Central memory CD4-positive, alpha-beta T cell (primary cell): ENCODE data around the gene NCSTN.

Source experiments
- DNase-seq: peaks from one replicate; pipeline ENCODE4 v3.0.0; 2022
- total RNA-seq, 3 experiments: gene quantifications; one replicate each; lab custom pipeline; 2026; lab: John Stamatoyannopoulos, UW

The NCSTN gene
- 38.7 to 53.8 (median 45.5) reads per million in 3 experiments for total RNA-seq

- DNase-seq, result peak; percentile 89
Observed at GRCh38 chr1:160342953-160343869, at the start of gene NCSTN, which contains the start of gene COPA. TSS of gene NCSTN (plus strand) at chr1:160343383. CDS start at chr1:160343397, 14 bp downstream. TSS of gene COPA (minus strand) at chr1:160343250. CDS start at chr1:160343170, 80 bp downstream.

GRCh38 chr1:160296036-160296435, 47.1 kb upstream of the NCSTN start:
- DNase-seq, result no peak

- DNase-seq, result no peak
Observed at GRCh38 chr1:160300173-160300572, 43.0 kb upstream of the NCSTN start.

GRCh38 chr1:160307118-160307791, 35.9 kb upstream of the NCSTN start:
- DNase-seq, result no peak

GRCh38 chr1:160308451-160309184, 34.6 kb upstream of the NCSTN start:
- no peak for DNase-seq

- DNase-seq, result no peak
Observed at GRCh38 chr1:160309185-160309557, 34.0 kb upstream of the NCSTN start.

GRCh38 chr1:160309571-160309970, 33.6 kb upstream of the NCSTN start:
- no peak for DNase-seq

- DNase-seq, result no peak
Observed at GRCh38 chr1:160315359-160315758, 27.8 kb upstream of the NCSTN start.

- DNase-seq, result no peak
Observed at GRCh38 chr1:160322831-160323230, 20.4 kb upstream of the NCSTN start.

GRCh38 chr1:160325252-160325651, 17.9 kb upstream of the NCSTN start:
- DNase-seq, result no peak

GRCh38 chr1:160326418-160326817, 16.8 kb upstream of the NCSTN start:
- DNase-seq, result no peak

- DNase-seq, result no peak
Observed at GRCh38 chr1:160328184-160328583, 15.0 kb upstream of the NCSTN start.

- no peak for DNase-seq
Observed at GRCh38 chr1:160330119-160330518, 13.1 kb upstream of the NCSTN start.

- no peak for DNase-seq
Observed at GRCh38 chr1:160332516-160332915, 10.7 kb upstream of the NCSTN start.

- DNase-seq, result no peak
Observed at GRCh38 chr1:160338580-160338979, 4.6 kb upstream of the NCSTN start.

- no peak for DNase-seq
Observed at GRCh38 chr1:160340146-160340545, 3.0 kb upstream of the NCSTN start.

GRCh38 chr1:160340866-160341265, 2.3 kb upstream of the NCSTN start:
- no peak for DNase-seq

GRCh38 chr1:160342526-160342925, 657 bp upstream of the NCSTN start:
- DNase-seq, result no peak

GRCh38 chr1:160344241-160344640, 1.1 kb downstream of the NCSTN start:
- DNase-seq, result no peak

- DNase-seq, result no peak
Observed at GRCh38 chr1:160344936-160345335, 1.8 kb downstream of the NCSTN start.

GRCh38 chr1:160346463-160346862, 3.3 kb downstream of the NCSTN start:
- DNase-seq, result no peak

- DNase-seq, result no peak
Observed at GRCh38 chr1:160346958-160347357, 3.8 kb downstream of the NCSTN start.

- no peak for DNase-seq
Observed at GRCh38 chr1:160351629-160352028, 8.4 kb downstream of the NCSTN start.
